Adrenal gland (tissue), 5 donors: ENCODE measurements around the gene HES3.

ENCODE experiments used
- CTCF ChIP-seq, 6 experiments: fragments of 450-650 bp in 4 of 6; fragments of 200-600 bp in 2 of 6; sonication (generic) in 1 of 6; IDR thresholded peaks; 1 replicate in 5 of 6; 2 replicates in 1 of 6; pipeline versions ENCODE4 v1.5.1 to v1.8.0; 2016 to 2021; ENCODE audit warnings: antibody characterized with exemption in 6 of 6, mild to moderate bottlenecking in 2 of 6, moderate library complexity in 1 of 6
- POLR2A ChIP-seq, 2 donors: fragments of 450-650 bp; IDR thresholded peaks; one replicate each; pipeline ENCODE4 v1.6.1; 2017; ENCODE audit warnings: antibody characterized with exemption in 2 of 2, mild to moderate bottlenecking in 2 of 2, moderate library complexity in 1 of 2
- donor health status: DM: no; HTN: no; CAD: no.

DNA sequence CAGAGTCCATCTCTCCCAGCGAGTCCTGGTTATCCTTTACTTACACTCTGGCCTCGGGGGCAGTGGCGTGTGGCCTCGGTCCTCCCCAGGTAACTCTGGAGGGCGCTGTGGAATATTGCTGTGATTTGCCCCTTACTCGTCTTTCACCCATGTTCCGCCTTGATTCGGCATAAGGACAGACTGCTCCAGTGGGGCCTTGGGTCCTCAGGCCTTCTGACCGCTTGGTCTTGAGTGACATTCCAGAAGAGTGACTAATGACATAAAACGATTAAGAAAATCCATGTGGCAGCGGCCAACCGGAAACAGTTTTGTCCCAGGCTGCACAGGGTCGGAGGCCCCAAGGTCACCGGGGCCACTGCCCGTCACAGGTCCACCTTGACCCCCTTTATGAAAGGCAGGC, 19.3 kb upstream of the HES3 start:
- no peak for TF ChIP-seq CTCF (IDR thresholded peaks at IDR 0.05)
- no peak for TF ChIP-seq POLR2A (IDR thresholded peaks at IDR 0.05)
